Measurements from ENCODE around the gene ZNF433.
"Not testable (repeated sequence)": the region's sequence is repeated elsewhere in the genome, so short reads cannot be mapped to it uniquely, and the experiment has no call there.

Gene ZNF433

GRCh38 chr19:12035220-12036172 lies at the start of gene ZNF433:
Gene ZNF433, minus strand, starts transcription at chr19:12035679. Its CDS starts 140 bp downstream, at chr19:12035539.
- in situ Hi-C loops (cut with MboI; ENCODE audit: low sequenced_read_pairs): no loop called here

GRCh38 chr19:12083336-12083735 lies 47.9 kb upstream of the ZNF433 start:
- in situ Hi-C loops (cut with MboI; ENCODE audit: low sequenced_read_pairs): not testable (repeated sequence)

- in situ Hi-C loops (cut with MboI; ENCODE audit: low sequenced_read_pairs): no loop called here
Measured at GRCh38 chr19:12077375-12077774, 41.9 kb upstream of the ZNF433 start.

- in situ Hi-C loops (cut with MboI; ENCODE audit: low sequenced_read_pairs): not testable (repeated sequence)
Measured at GRCh38 chr19:12076331-12076730, 40.9 kb upstream of the ZNF433 start.

- in situ Hi-C loops (cut with MboI; ENCODE audit: low sequenced_read_pairs): no loop called here
Measured at GRCh38 chr19:12075538-12076139, 40.2 kb upstream of the ZNF433 start.

- in situ Hi-C loops (cut with MboI; ENCODE audit: low sequenced_read_pairs): no loop called here
Measured at GRCh38 chr19:12064590-12065538, 29.4 kb upstream of the ZNF433 start, which contains the start of gene ZNF844. Gene ZNF844, plus strand, starts transcription at chr19:12064731. Its CDS starts 143 bp downstream, at chr19:12064874.

GRCh38 chr19:12055784-12056183 lies 20.3 kb upstream of the ZNF433 start:
- in situ Hi-C loops (cut with MboI; ENCODE audit: low sequenced_read_pairs): no loop called here

GRCh38 chr19:12052497-12053169 lies 17.2 kb upstream of the ZNF433 start, which contains the start of gene ZNF878:
Gene ZNF878, minus strand, starts transcription at chr19:12052961. Its CDS starts 160 bp downstream, at chr19:12052801.
- in situ Hi-C loops (cut with MboI; ENCODE audit: low sequenced_read_pairs): no loop called here

GRCh38 chr19:12052091-12052496 lies 16.6 kb upstream of the ZNF433 start:
- in situ Hi-C loops (cut with MboI; ENCODE audit: low sequenced_read_pairs): no loop called here

- in situ Hi-C loops (cut with MboI; ENCODE audit: low sequenced_read_pairs): no loop called here
Measured at GRCh38 chr19:12047868-12048267, 12.4 kb upstream of the ZNF433 start.

- in situ Hi-C loops (cut with MboI; ENCODE audit: low sequenced_read_pairs): no loop called here
Measured at GRCh38 chr19:12043752-12044422, 8.4 kb upstream of the ZNF433 start.

GRCh38 chr19:12042893-12043292 lies 7.4 kb upstream of the ZNF433 start:
- in situ Hi-C loops (cut with MboI; ENCODE audit: low sequenced_read_pairs): no loop called here

- in situ Hi-C loops (cut with MboI; ENCODE audit: low sequenced_read_pairs): no loop called here
Measured at GRCh38 chr19:12034620-12035019, 859 bp downstream of the ZNF433 start.

- in situ Hi-C loops (cut with MboI; ENCODE audit: low sequenced_read_pairs): no loop called here
Measured at GRCh38 chr19:12034198-12034597, 1.3 kb downstream of the ZNF433 start.

GRCh38 chr19:12015753-12016116 lies 19.7 kb downstream of the ZNF433 start:
- in situ Hi-C loops (cut with MboI; ENCODE audit: low sequenced_read_pairs): no loop called here

GRCh38 chr19:12015015-12015752 lies 20.3 kb downstream of the ZNF433 start:
- in situ Hi-C loops (cut with MboI; ENCODE audit: low sequenced_read_pairs): no loop called here

- in situ Hi-C loops (cut with MboI; ENCODE audit: low sequenced_read_pairs): no loop called here
Measured at GRCh38 chr19:12000152-12000981, 35.1 kb downstream of the ZNF433 start.

- in situ Hi-C loops (cut with MboI; ENCODE audit: low sequenced_read_pairs): no loop called here
Measured at GRCh38 chr19:11995174-11995573, 40.3 kb downstream of the ZNF433 start.

All from HL-60/S4 (cell line).